HG03039 (cell line): Measurements from ENCODE around the gene TRIP6.
"Not testable (repeated sequence)": the region's sequence is repeated elsewhere in the genome, so short reads cannot be mapped to it uniquely, and the experiment has no call there.

ENCODE experiments used
- ATAC-seq: cut with Tn5 transposase; IDR thresholded peaks from one replicate; pipeline ENCODE4 v1.9.1; 2021; ENCODE audit warnings: mild to moderate bottlenecking, moderate library complexity; ENCODE audit not compliant: unreplicated experiment

The TRIP6 gene

DNA sequence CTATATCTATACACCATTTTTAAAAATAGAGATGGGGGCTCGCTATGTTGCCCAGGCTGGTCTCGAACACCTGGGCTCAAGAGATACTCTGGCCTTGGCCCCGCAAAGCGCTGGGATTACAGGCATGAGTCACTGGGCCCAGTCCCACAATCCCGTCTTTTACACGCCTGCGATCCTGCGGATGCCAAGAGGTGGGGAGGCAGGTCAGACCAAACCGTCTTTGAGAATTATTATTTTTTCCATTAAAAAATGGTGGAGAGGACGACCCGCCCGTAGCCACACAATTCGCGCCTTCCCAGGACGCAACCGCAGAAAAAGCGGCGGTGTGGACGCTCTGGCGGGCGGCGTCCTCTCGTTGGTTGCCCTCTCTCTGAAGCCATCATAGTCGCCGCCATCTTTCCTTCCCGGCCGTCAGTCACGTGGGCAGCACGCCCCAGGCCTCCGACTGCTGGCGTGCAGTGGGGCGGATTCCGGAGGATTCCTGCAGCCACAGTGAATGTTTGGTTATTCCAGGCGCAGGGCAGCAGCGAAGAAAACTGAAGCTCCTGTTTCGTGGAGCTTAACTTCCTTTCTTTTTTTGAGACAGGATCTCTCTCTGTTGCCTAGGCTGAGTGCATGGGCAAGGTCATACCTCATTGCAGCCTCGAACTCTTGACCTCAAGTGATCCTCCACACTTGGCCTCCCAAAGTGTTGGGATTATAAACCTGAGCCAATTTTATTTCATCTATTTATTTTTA lies 29.9 kb upstream of the TRIP6 start:
- ATAC-seq = no peak

DNA sequence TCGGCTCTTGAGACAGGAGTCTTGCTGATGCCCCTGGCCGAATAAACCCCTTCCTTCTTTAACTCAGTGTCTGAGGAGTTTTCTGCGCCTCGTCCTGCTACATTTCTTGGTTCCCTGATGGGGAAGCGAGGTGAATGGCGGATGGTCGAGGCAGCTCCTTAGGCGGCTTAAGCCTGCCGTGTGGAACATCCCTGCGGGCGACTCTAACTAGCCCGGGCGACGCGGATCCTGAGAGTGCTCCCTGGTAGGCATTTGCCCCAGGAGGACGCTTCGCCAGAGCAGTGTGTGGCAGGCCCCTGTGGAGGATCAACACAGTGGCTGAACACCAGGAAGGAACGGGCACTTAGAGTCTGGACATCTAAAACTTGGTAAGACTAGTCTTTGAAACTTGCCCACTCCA lies 27.8 kb upstream of the TRIP6 start:
- no peak for ATAC-seq

DNA sequence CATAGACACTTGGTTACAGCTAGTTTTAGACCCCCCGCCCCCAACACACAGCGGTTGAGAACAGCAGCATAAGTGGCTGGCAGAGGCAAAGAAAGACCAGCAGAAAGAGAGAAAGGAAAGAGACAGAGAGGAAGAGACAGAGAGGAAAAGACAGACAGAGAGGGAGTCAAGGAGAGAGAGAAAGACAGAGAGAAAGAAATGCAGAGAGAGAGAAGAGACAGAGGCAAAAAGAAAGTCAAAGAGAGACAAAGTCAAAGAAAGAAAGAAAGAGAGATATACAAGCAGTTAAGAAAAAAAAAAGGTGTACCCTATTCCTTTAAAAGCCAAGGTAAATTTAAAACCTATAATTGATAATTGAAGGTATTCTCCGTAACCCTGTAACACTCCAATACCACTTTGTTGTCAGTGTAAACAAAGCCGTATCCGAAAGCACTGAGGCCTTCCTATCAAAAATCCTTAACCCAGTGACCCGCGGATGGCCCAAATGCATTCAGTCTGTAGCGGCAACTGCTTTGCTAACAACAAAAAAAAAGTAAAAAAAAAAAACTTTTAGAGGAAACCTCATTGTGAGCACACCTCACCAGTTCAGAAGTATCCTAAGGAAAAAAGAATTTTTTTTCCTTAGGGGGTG lies 26.6 kb upstream of the TRIP6 start:
- ATAC-seq = no peak

DNA sequence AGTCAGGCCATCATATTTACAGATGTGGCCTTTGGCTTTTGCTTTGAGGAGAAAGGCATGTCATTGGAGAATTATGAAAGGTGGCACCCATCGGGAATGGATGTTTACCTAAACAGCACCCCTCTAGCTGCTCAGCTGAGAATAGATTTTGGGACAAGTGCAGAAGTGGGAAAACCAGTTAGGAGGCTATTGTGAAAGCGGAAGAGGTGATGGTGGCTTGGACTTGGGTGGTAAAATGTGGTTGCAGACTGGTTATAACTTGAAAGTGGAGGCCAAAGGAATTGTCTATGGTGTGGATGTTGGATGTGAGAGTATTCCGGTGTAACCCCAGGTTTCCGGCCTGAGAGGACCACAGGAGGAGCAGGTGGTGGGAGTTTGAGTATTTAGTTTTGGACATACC lies 19.8 kb upstream of the TRIP6 start:
- ATAC-seq = no peak

DNA sequence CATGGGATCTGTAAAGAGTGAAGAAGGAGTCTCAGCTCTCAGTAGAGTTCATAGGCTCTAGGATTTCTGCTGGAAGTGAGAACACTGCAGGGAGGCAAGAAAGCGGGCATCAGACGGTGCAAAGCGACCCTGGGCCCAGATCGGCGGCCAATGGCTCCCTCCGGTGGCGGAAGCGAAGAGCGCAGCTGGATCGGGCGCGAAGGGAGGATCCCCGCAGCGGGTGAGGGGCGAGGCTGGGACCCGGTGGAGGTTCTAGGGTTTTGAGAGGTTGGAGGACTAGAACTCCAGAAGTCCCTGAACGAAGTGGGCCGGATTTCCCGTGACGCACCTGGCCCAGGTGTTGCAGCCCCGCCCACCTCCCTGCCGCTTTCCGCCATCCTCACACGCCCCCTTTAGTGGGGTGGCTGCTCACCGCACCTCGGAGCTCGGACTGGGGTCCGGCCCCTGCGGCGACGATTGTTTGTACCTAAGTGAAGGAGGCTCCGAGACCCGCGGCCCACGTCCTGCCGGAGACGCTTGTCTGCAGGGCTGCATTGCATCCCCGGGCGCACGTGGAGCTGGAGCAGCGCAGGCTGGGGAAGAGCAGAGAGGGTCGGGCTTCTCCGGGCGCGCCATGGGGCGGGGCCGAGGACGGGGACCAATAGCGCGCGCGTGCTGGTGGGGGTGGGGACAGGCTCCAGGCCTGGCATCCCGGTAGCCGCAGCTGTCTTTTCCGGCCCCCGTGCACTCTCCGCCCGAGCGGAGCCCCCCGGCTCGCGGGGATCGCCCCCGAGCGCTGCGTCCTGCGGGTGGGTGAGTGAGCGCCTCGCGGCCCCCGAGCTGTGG lies 14.9 kb upstream of the TRIP6 start, which contains the start of gene SLC12A9:
SLC12A9 (plus strand) TSS at position 666 of the 825 bp plus-strand sequence. CDS start 1,485 bp downstream, outside the sequence.
- peak; percentile 75 for ATAC-seq

DNA sequence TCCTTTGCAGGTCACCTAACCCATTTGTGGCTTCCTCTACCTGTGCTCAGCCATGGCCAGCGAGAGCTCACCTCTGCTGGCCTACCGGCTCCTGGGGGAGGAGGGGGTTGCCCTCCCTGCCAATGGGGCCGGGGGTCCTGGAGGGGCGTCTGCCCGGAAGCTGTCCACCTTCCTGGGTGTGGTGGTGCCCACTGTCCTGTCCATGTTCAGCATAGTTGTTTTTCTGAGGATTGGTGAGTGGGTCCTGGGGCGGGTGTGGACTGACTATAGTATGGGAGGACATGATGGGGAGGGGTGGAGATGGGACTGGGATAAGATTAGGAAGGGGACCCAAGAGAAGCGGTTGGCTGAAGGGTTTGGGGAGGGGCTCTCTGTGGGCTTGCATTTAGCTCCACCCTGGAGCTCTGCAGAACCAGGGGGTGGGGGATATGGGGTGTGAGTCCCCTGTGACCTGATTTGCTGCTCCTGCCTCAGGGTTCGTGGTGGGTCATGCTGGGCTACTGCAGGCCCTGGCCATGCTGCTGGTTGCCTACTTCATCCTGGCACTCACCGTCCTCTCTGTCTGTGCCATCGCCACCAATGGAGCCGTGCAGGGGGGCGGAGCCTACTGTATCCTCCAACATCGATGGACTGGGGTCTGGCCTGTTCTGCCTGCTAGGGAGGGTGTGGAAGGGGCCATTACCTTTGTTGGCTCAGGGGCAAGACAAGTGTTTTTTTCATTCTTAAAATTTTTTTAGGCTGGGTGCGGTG lies 12.9 kb upstream of the TRIP6 start:
- ATAC-seq = no peak

DNA sequence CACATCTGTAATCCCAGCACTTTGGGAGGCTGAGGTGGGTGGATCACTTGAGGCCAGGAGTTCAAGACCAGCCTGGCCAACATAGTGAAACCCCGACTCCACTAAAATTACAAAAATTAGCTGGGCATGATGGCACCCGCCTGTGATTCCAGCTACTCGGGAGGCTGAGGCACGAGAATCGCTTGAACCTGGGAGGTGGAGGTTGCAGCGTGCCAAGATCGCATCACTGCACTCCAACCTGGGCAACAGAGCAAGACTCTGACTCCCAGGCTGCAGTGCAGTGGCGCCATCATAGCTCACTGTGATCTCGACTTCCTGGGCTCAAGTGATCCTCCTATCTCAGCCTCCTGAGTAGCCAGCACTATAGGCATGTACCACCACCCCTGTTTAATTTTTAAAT lies 12.3 kb upstream of the TRIP6 start:
- ATAC-seq = not testable (repeated sequence)

DNA sequence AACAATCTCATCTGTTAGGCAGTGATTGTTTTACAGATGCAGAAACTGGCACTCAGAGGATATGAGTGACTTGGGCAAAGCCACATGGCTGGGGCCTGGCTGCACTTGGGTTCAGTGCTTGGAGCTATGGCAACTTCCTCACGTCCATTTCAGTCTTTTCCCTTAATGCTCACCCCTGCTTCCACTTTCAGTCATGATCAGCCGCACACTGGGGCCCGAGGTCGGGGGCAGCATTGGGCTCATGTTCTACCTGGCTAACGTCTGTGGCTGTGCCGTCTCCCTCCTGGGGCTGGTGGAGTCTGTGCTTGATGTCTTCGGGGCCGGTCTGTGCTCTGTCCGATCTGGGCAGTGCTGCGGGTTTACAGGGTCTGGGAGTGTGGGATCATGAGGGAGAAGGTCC lies 11.7 kb upstream of the TRIP6 start:
- ATAC-seq = no peak

DNA sequence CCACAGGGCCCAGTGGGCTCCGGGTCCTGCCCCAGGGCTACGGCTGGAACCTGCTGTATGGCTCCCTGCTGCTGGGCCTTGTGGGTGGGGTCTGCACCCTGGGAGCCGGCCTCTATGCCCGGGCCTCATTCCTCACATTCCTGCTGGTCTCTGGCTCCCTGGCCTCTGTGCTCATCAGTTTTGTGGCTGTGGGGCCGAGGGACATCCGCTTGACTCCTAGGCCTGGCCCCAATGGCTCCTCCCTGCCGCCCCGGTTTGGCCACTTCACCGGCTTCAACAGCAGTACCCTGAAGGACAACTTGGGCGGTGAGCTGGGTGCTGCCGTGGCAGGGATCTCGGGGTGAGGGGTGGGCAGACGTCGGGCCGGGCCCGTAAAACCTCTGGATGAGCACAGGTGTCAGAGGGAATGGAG lies 10.3 kb upstream of the TRIP6 start:
- ATAC-seq = no peak

DNA sequence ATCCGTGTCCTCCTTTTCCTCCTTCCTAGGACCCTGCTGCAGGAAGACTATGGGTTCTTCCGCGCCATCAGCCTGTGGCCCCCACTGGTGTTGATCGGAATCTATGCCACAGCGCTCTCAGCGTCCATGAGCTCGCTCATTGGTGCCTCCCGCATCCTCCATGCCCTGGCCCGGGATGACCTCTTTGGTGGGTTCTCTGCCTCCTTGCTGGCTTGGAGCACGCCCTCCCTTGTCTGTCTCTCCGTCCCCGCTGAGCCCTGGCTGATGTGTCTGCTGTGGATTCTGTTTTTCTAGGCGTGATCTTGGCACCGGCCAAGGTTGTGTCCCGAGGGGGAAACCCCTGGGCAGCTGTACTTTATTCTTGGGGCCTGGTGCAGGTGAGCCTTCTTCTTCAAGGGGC lies 7.3 kb upstream of the TRIP6 start:
- ATAC-seq = no peak

DNA sequence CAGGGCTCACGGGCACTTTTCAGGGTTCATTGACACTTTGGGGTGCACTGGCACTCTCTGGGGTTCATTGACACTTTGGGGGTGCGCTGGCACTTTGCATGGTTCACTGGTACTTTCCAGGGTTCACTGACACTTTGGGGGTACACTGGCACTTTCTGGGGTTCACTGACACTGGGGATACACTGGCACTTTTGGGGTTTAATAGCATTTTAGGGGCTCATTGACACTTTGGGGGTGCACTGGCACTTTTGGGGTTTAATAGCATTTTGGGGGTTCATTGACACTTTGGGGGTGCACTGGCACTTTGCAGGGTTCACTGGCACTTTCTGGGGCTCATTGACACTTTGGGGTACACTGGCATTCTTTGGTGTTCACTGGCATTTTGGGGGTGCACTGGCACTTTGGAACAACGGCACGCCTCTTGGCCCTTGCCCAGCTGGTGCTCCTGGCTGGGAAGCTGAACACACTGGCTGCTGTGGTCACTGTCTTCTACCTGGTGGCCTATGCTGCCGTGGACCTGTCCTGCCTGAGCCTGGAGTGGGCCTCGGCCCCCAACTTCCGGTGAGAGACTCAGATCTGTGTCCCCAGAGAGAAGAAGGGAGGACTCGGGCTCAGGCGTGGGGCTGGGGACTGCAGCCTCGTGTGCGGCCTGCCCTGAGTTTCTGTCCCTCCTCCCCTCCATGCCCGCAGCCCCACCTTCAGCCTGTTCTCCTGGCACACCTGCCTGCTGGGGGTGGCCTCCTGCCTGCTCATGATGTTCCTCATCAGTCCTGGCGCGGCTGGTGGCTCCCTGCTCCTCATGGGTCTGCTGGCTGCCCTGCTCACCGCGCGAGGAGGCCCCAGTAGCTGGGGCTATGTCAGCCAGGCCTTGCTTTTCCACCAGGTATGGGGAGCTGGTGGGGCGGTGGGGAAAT lies 6.2 kb upstream of the TRIP6 start:
- ATAC-seq = no peak

DNA sequence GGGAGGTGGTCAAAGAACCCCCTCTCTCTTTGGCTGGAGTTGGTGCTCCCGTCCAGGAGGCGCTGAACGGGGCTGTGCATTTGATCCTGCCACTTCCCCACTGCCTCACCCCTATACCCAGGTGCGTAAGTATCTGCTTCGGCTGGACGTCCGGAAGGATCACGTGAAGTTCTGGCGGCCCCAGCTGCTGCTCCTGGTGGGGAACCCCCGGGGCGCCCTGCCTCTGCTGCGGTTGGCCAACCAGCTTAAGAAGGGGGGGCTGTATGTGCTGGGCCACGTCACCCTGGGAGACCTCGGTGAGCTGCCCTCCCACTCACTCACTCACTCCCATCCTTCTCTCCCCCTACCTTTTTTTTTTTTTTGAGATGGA lies 5.6 kb upstream of the TRIP6 start:
- ATAC-seq = no peak

DNA sequence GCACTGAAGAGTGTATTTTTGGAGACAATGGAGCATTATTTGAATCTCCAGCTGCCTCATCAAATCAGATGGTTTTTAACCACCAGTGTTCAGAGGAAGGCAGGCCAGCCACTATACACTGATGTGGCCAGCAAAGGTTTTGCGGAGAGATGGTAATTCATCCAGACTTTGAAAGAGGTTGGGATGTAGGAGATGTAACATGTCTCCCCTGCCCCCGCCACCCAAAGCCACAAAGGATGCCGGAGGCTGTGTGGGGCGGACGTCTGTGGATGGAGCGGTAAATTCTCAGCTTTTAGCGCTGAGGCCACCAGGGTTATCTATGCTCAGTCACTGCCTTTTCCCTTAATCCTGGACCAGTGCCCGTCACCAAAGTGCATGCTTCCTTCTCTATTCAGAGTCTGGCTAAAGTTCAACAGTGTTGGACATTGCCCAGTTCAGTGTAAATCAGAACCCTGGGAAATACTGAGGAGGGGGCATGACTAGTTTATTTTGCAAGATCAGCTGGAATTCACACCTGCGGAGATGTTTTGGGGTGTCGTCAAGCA lies 3.7 kb upstream of the TRIP6 start:
- ATAC-seq = no peak

DNA sequence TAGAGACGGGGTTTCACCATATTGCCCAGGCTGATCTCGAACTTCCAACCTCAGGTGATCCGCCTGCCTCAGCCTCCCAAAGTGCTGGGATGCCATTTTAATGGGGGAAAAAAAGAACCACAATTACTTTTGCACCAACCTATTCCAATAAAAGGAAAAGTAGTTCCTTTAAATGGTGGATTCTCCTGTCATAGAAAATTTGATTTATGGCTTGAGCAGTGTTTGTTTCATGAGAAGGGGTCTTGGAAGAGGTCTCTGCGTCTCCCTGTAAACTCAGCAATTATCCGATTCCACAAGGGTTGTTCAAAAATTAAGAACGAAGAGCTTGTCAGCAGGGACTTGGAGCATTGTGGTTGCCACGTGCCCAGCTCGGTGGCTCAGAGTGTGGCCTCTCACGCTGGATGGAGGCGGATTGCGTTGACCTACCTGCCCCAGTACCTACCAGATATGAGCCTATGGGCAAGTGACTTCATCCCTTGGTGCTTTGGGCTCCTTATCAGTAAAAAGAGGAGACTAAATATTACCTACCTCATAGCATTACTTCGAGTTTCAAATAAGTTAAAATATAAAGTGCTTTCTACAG lies 2.8 kb upstream of the TRIP6 start:
- no peak for ATAC-seq

DNA sequence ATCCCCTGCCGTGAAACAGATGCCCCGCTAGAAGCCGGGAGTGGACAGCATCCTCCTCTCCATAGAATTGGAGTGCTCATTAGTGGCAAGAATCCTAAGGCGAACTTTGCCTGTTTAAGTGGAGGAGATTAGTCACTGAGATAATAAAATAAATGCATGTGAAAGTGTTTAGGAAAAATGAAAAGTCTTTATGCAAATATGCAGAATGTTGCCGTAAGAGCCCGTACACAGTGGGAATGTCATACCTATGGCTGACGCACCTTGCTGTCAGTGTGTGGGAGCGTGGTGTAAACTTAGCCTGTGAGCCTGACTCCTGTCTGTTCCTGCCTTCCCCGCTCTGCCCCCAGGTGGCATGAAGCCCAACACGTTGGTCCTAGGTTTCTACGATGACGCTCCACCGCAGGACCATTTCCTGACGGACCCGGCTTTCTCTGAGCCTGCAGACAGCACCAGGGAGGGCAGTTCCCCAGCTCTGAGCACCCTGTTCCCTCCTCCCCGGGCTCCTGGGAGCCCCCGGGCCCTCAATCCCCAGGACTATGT lies 1.7 kb upstream of the TRIP6 start:
- no peak for ATAC-seq

DNA sequence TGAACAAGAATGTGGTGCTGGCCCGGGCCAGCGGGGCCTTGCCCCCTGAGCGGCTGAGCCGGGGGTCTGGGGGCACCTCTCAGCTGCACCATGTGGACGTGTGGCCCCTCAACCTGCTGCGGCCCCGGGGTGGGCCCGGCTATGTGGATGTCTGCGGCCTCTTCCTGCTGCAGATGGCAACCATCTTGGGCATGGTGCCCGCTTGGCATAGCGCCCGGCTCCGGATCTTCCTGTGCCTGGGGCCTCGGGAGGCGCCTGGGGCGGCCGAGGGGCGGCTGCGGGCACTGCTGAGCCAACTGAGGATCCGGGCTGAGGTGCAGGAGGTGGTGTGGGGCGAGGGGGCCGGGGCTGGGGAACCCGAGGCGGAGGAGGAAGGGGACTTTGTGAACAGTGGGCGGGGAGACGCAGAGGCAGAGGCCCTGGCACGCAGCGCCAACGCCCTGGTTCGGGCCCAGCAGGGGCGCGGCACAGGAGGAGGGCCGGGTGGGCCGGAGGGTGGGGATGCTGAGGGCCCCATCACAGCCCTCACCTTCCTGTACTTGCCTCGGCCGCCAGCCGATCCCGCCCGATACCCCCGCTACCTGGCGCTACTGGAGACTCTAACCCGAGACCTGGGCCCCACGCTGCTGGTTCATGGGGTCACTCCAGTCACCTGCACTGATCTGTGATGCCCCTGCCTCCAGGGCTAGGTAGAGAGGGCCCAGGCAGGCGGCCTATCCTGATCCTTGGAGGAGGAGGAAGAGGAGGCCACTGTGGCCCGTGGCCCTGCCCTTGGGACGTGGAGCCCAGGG lies 1.1 kb upstream of the TRIP6 start:
- ATAC-seq = no peak

DNA sequence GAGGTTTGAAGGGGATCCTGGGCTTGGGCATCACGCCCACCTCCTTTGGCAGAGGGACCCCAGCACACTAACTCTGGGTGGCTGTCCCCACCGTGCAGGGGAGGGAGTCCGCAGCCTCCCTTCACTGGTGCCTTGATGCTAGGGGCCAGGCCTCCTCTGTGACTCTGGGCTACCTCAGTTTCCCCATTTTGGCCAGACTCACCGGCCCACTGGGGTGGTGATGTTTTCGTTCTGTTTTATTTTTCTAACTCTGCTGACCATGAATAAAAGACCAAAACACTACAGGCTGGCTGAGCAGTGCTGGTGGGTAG lies 503 bp upstream of the TRIP6 start:
- no peak for ATAC-seq

DNA sequence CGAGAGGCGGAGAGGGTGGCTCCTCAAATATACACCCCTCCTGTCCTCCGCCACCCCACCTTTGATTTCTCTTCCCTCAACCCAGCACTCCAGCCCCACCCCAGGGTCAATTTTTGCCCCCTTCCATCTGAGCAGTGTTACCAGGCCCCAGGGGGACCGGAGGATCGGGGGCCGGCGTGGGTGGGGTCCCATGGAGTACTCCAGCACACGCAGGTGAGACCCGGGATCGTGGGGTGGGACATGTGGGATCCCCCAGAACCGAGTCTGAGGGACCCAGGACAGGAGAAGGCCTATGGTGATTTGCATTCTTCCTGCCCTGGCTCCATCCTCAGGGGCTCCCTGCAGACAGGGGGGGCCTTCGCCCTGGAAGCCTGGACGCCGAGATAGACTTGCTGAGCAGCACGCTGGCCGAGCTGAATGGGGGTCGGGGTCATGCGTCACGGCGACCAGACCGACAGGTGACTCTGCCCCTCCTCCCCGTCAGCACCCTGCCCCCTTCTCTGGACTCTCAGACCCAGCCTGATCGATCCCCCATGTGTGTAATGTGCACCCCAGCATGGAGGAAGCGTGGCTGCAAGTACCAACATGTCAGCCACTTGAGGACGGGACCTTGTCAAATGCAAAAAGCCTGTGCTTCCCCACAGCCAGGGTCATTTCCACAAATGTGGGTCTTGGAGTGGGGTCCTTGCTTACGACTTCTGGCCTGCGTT lies 744 bp downstream of the TRIP6 start:
- no peak for ATAC-seq
